Activated CD4-positive, alpha-beta T cell treated with anti-CD3 and anti-CD28 coated beads for 48 hours (primary cell): Measurements from ENCODE around the gene NTF3.

Experiments
- DNase-seq: peaks from one replicate; pipeline ENCODE4 v3.0.0-alpha.2; 2020

The NTF3 gene

GRCh38 chr12:5489760-5490406 lies 58.0 kb downstream of the NTF3 start:
- DNase-seq: no peak

GRCh38 chr12:5492562-5492961 lies 60.7 kb downstream of the NTF3 start:
- DNase-seq: no peak

GRCh38 chr12:5493018-5493417 lies 61.1 kb downstream of the NTF3 start:
- DNase-seq: no peak

GRCh38 chr12:5494343-5494742 lies 62.4 kb downstream of the NTF3 start:
- no peak for DNase-seq

GRCh38 chr12:5497329-5498053 lies 65.6 kb downstream of the NTF3 start:
- DNase-seq: no peak

GRCh38 chr12:5498076-5498475 lies 66.2 kb downstream of the NTF3 start:
- DNase-seq: no peak

- DNase-seq: no peak
These were observed 66.9 kb downstream of the NTF3 start for GRCh38 chr12:5498806-5499205.

- DNase-seq: no peak
These were observed 67.8 kb downstream of the NTF3 start for GRCh38 chr12:5499566-5500330.

GRCh38 chr12:5500331-5500659 lies 68.4 kb downstream of the NTF3 start:
- DNase-seq: no peak

GRCh38 chr12:5503774-5504173 lies 71.9 kb downstream of the NTF3 start:
- DNase-seq: no peak

GRCh38 chr12:5505116-5505515 lies 73.2 kb downstream of the NTF3 start:
- no peak for DNase-seq

- DNase-seq: no peak
These were observed 73.8 kb downstream of the NTF3 start for GRCh38 chr12:5505751-5506150.

- DNase-seq: no peak
These were observed 74.4 kb downstream of the NTF3 start for GRCh38 chr12:5506295-5506694.

GRCh38 chr12:5506821-5507231 lies 74.9 kb downstream of the NTF3 start:
- DNase-seq: no peak

GRCh38 chr12:5507401-5507935 lies 75.6 kb downstream of the NTF3 start:
- no peak for DNase-seq

- no peak for DNase-seq
These were observed 76.0 kb downstream of the NTF3 start for GRCh38 chr12:5507944-5508343.

- no peak for DNase-seq
These were observed 77.2 kb downstream of the NTF3 start for GRCh38 chr12:5509102-5509501.

GRCh38 chr12:5509557-5509956 lies 77.6 kb downstream of the NTF3 start:
- no peak for DNase-seq

- DNase-seq: no peak
These were observed 78.4 kb downstream of the NTF3 start for GRCh38 chr12:5510251-5510805.

GRCh38 chr12:5511256-5511643 lies 79.3 kb downstream of the NTF3 start:
- no peak for DNase-seq

GRCh38 chr12:5511644-5512600 lies 80.0 kb downstream of the NTF3 start:
- DNase-seq: peak; percentile 42

GRCh38 chr12:5512601-5512970 lies 80.7 kb downstream of the NTF3 start:
- DNase-seq: no peak
